Measurements from ENCODE around the gene ACAD11.
"Not testable (repeated sequence)": the region's sequence is repeated elsewhere in the genome, so short reads cannot be mapped to it uniquely, and the experiment has no call there.

ACAD11 gene

GRCh38 chr3:132622761-132623160 is 36.8 kb downstream of the ACAD11 start:
- H3K27ac ChIP-seq, result no peak overlapping the region
- TF ChIP-seq ZFX (IDR thresholded peaks at IDR 0.05; ENCODE audit: borderline replicate concordance) (no peak), CTCF (IDR thresholded peaks at IDR 0.05) (no peak)

- TF ChIP-seq CTCF (IDR thresholded peaks at IDR 0.05) (no peak), ZFX (IDR thresholded peaks at IDR 0.05; ENCODE audit: borderline replicate concordance) (no peak)
- H3K27ac ChIP-seq, result no peak overlapping the region
Observed at GRCh38 chr3:132622148-132622547, 37.5 kb downstream of the ACAD11 start.

GRCh38 chr3:132616780-132617179 is 42.8 kb downstream of the ACAD11 start:
- no peak for TF ChIP-seq ZFX (IDR thresholded peaks at IDR 0.05; ENCODE audit: borderline replicate concordance)
- no peak overlapping the region for H3K27ac ChIP-seq

DNA sequence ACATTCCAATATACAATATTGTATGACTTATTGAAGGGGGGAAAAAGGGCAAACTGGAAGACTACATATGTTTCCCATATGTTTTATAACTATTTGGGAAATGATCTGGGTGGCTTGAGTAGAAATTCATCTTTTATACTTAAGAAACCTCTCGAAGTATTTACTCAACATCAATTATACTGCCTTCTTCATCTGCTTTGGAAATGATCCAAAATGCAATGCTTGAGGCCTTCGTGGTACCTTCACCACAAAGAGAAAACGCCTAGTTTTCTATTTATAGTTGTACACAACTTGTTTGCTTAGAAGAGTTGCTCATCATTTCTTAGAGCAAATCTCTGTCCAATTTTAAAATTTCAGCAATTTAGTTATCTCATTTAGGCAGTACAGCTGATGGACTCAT is 43.7 kb downstream of the ACAD11 start:
- H3K27ac ChIP-seq, result no peak overlapping the region
- no peak for TF ChIP-seq ZFX (IDR thresholded peaks at IDR 0.05; ENCODE audit: borderline replicate concordance)
- no peak for TF ChIP-seq CTCF (IDR thresholded peaks at IDR 0.05)

- not testable (repeated sequence) for H3K27ac ChIP-seq
Observed at GRCh38 chr3:132615301-132615700, 44.3 kb downstream of the ACAD11 start.

DNA sequence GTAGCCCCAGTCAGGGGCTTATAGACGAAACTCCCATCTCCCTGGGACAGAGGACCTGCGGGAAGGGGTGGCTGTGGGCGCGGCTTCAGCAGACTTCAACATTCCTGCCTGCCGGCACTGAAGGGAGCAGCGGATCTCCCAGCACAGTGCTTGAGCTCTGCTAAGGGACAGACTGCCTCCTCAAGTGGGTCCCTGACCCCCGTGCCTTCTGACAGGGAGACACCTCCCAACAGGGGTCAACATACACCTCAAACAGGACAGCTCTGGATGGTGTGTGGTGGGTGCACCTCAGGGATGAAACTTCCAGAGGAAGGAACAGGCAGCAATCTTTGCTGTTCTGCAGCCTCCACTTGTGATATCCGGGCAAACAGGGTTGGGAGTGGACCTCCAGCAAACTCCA is 53.0 kb downstream of the ACAD11 start:
- not testable (repeated sequence) for H3K27ac ChIP-seq

DNA sequence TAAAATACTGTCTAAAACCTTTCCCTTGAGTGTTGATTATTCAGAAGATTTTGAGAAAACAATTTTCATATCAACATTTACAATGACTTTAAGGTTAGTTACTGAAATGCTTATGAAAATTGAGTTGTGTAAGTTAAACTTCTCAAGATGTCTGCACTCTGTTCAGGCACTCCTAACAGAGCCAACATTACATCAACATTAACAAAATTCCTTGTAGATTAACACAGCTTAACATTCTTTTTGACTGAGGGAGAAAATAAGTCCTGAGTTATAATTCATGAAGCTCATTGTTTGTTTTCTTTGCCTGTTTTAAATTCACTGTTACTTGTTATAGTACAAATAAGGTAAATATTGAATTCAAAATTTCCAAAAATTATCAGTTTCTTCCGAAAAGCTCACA is 53.5 kb downstream of the ACAD11 start:
- no peak overlapping the region for H3K27ac ChIP-seq
- TF ChIP-seq ZFX (IDR thresholded peaks at IDR 0.05; ENCODE audit: borderline replicate concordance), result no peak
- no peak for TF ChIP-seq CTCF (IDR thresholded peaks at IDR 0.05)

DNA sequence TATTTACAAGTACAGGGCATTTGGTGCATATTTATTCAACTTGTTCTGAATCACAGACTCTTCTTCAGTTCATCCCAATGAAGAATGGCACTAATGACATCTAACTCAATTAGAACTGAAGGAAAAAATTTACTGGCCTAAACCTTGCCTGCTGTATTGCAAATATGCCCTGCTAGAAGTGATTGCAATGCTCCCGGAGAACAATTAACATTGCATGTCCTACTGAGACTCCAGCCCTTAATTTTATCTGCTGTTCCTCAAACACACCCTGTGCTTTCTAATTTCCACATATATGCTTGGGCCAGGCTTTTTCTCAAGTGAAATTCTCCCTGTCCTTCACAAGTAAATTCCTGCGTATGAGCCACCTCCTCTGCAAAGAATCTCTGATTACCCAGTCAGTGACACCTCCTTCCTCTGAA is 54.2 kb downstream of the ACAD11 start:
- TF ChIP-seq CTCF (IDR thresholded peaks at IDR 0.05), result no peak
- TF ChIP-seq ZFX (IDR thresholded peaks at IDR 0.05; ENCODE audit: borderline replicate concordance), result no peak
- no peak overlapping the region for H3K27ac ChIP-seq

DNA sequence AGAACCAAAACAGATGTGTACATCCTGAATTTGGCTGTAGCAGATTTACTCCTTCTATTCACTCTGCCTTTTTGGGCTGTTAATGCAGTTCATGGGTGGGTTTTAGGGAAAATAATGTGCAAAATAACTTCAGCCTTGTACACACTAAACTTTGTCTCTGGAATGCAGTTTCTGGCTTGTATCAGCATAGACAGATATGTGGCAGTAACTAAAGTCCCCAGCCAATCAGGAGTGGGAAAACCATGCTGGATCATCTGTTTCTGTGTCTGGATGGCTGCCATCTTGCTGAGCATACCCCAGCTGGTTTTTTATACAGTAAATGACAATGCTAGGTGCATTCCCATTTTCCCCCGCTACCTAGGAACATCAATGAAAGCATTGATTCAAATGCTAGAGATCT is 59.0 kb downstream of the ACAD11 start:
- not testable (repeated sequence) for H3K27ac ChIP-seq

GRCh38 chr3:132598181-132598580 is 61.4 kb downstream of the ACAD11 start:
- TF ChIP-seq ZFX (IDR thresholded peaks at IDR 0.05; ENCODE audit: borderline replicate concordance) (no peak), CTCF (IDR thresholded peaks at IDR 0.05) (no peak)
- no peak overlapping the region for H3K27ac ChIP-seq

All from 22Rv1 (cell line).